ENCODE results near the gene MTMR4.
"Not testable (repeated sequence)": the region's sequence is repeated elsewhere in the genome, so short reads cannot be mapped to it uniquely, and the experiment has no call there.

Gene MTMR4

GRCh38 chr17:58514770-58515157 is 326 bp upstream of the MTMR4 start:
- Histone ChIP-seq H3K4me1 (ENCODE audit: control insufficient read depth in 5 of 5, insufficient read depth in 5 of 5, low read length in 5 of 5) (peaks cover 9 to 47% (median 38%) of the 10 kb centered on the region in 5 donors), H3K9ac (ENCODE audit: low read length in 5 of 5) (peak overlapping the region in 4 of 5 donors; percentile 44 to 60 (median 50)), H3K9me3 (ENCODE audit: control insufficient read depth in 5 of 5, low read length in 5 of 5) (no peaks in the 10 kb centered on the region), H3K27me3 (ENCODE audit: control insufficient read depth in 5 of 5, insufficient read depth in 4 of 5, low read length in 5 of 5) (no peaks in the 10 kb centered on the region), H3K4me3 (ENCODE audit: low read depth in 1 of 5, low read length in 5 of 5) (peak overlapping the region; percentile 51 to 68 (median 66)), H3K36me3 (ENCODE audit: control insufficient read depth in 5 of 5, insufficient read depth in 5 of 5, low read length in 5 of 5) (peaks cover 7 to 30% (median 29%) of the 10 kb centered on the region in 5 donors), H3K27ac (ENCODE audit: low read depth, low read length) (peak overlapping the region; percentile 76)

GRCh38 chr17:58513267-58513964 is 1.0 kb downstream of the MTMR4 start:
- Histone ChIP-seq H3K36me3 (ENCODE audit: control insufficient read depth in 5 of 5, insufficient read depth in 5 of 5, low read length in 5 of 5) (peaks cover 7 to 44% (median 41%) of the 10 kb centered on the region in 5 donors), H3K9me3 (ENCODE audit: control insufficient read depth in 5 of 5, low read length in 5 of 5) (no peaks in the 10 kb centered on the region), H3K4me1 (ENCODE audit: control insufficient read depth in 5 of 5, insufficient read depth in 5 of 5, low read length in 5 of 5) (peaks cover 7 to 38% (median 32%) of the 10 kb centered on the region in 5 donors), H3K27me3 (ENCODE audit: control insufficient read depth in 5 of 5, insufficient read depth in 4 of 5, low read length in 5 of 5) (no peaks in the 10 kb centered on the region), H3K4me3 (ENCODE audit: low read depth in 1 of 5, low read length in 5 of 5) (peak overlapping the region; percentile 63 to 70 (median 67)), H3K27ac (ENCODE audit: low read depth, low read length) (no peak overlapping the region), H3K9ac (ENCODE audit: low read length in 5 of 5) (peak overlapping the region; percentile 44 to 79 (median 56))

- Histone ChIP-seq H3K36me3 (ENCODE audit: control insufficient read depth in 5 of 5, insufficient read depth in 5 of 5, low read length in 5 of 5) (peaks cover 7 to 76% (median 71%) of the 10 kb centered on the region in 5 donors), H3K27me3 (ENCODE audit: control insufficient read depth in 5 of 5, insufficient read depth in 4 of 5, low read length in 5 of 5) (no peaks in the 10 kb centered on the region), H3K4me1 (ENCODE audit: control insufficient read depth in 5 of 5, insufficient read depth in 5 of 5, low read length in 5 of 5) (peaks cover 0 to 26% (median 17%) of the 10 kb centered on the region in 5 donors), H3K4me3 (ENCODE audit: low read depth in 1 of 5, low read length in 5 of 5) (no peak overlapping the region), H3K27ac (ENCODE audit: low read depth, low read length) (no peak overlapping the region), H3K9ac (ENCODE audit: low read length in 5 of 5) (no peak overlapping the region), H3K9me3 (ENCODE audit: control insufficient read depth in 5 of 5, low read length in 5 of 5) (no peaks in the 10 kb centered on the region)
Measured at GRCh38 chr17:58510075-58510474, 4.4 kb downstream of the MTMR4 start.

- Histone ChIP-seq H3K4me3 (ENCODE audit: low read depth in 1 of 5, low read length in 5 of 5) (no peak overlapping the region), H3K27me3 (ENCODE audit: control insufficient read depth in 5 of 5, insufficient read depth in 4 of 5, low read length in 5 of 5) (no peaks in the 10 kb centered on the region), H3K4me1 (ENCODE audit: control insufficient read depth in 5 of 5, insufficient read depth in 5 of 5, low read length in 5 of 5) (peaks cover 0 to 13% (median 5%) of the 10 kb centered on the region in 5 donors), H3K27ac (ENCODE audit: low read depth, low read length) (no peak overlapping the region), H3K9me3 (ENCODE audit: control insufficient read depth in 5 of 5, low read length in 5 of 5) (no peaks in the 10 kb centered on the region), H3K9ac (ENCODE audit: low read length in 5 of 5) (no peak overlapping the region), H3K36me3 (ENCODE audit: control insufficient read depth in 5 of 5, insufficient read depth in 5 of 5, low read length in 5 of 5) (peaks cover 7 to 91% (median 87%) of the 10 kb centered on the region in 5 donors)
Measured at GRCh38 chr17:58508341-58509067, 5.9 kb downstream of the MTMR4 start.

- no peaks in the 10 kb centered on the region for H3K9me3 ChIP-seq (ENCODE audit: control insufficient read depth in 5 of 5, low read length in 5 of 5)
- H3K27me3 ChIP-seq (ENCODE audit: control insufficient read depth in 5 of 5, insufficient read depth in 4 of 5, low read length in 5 of 5), result no peaks in the 10 kb centered on the region
- H3K4me1 ChIP-seq (ENCODE audit: control insufficient read depth in 5 of 5, insufficient read depth in 5 of 5, low read length in 5 of 5), result peaks cover 0 to 9% (median 0%) of the 10 kb centered on the region in 5 donors
- H3K9ac ChIP-seq (ENCODE audit: low read length in 5 of 5), result no peak overlapping the region
- peaks cover 15 to 97% (median 91%) of the 10 kb centered on the region in 5 donors for H3K36me3 ChIP-seq (ENCODE audit: control insufficient read depth in 5 of 5, insufficient read depth in 5 of 5, low read length in 5 of 5)
- H3K27ac ChIP-seq (ENCODE audit: low read depth, low read length), result no peak overlapping the region
- no peak overlapping the region for H3K4me3 ChIP-seq (ENCODE audit: low read depth in 1 of 5, low read length in 5 of 5)
Measured at GRCh38 chr17:58507123-58507634, 7.3 kb downstream of the MTMR4 start.

GRCh38 chr17:58506354-58507080 is 7.9 kb downstream of the MTMR4 start:
- Histone ChIP-seq H3K27ac (ENCODE audit: low read depth, low read length) (no peak overlapping the region), H3K9me3 (ENCODE audit: control insufficient read depth in 5 of 5, low read length in 5 of 5) (no peaks in the 10 kb centered on the region), H3K36me3 (ENCODE audit: control insufficient read depth in 5 of 5, insufficient read depth in 5 of 5, low read length in 5 of 5) (peaks cover 15 to 96% (median 91%) of the 10 kb centered on the region in 5 donors), H3K4me1 (ENCODE audit: control insufficient read depth in 5 of 5, insufficient read depth in 5 of 5, low read length in 5 of 5) (peaks cover 0 to 9% (median 0%) of the 10 kb centered on the region in 5 donors), H3K27me3 (ENCODE audit: control insufficient read depth in 5 of 5, insufficient read depth in 4 of 5, low read length in 5 of 5) (no peaks in the 10 kb centered on the region), H3K4me3 (ENCODE audit: low read depth in 1 of 5, low read length in 5 of 5) (no peak overlapping the region), H3K9ac (ENCODE audit: low read length in 5 of 5) (no peak overlapping the region)

- no peaks in the 10 kb centered on the region for H3K27me3 ChIP-seq (ENCODE audit: control insufficient read depth in 5 of 5, insufficient read depth in 4 of 5, low read length in 5 of 5)
- H3K27ac ChIP-seq (ENCODE audit: low read depth, low read length), result no peak overlapping the region
- peaks cover 9 to 96% (median 87%) of the 10 kb centered on the region in 5 donors for H3K36me3 ChIP-seq (ENCODE audit: control insufficient read depth in 5 of 5, insufficient read depth in 5 of 5, low read length in 5 of 5)
Measured at GRCh38 chr17:58504826-58505351, 9.5 kb downstream of the MTMR4 start.

GRCh38 chr17:58503866-58504265 is 10.6 kb downstream of the MTMR4 start:
- H3K36me3 ChIP-seq (ENCODE audit: control insufficient read depth in 5 of 5, insufficient read depth in 5 of 5, low read length in 5 of 5), result peaks cover 8 to 88% (median 81%) of the 10 kb centered on the region in 5 donors

More at GRCh38 chr17:58504826-58505351, 9.5 kb downstream of the MTMR4 start:
- Histone ChIP-seq H3K4me3 (ENCODE audit: low read depth in 1 of 5, low read length in 5 of 5) (no peak overlapping the region), H3K9me3 (ENCODE audit: control insufficient read depth in 5 of 5, low read length in 5 of 5) (no peaks in the 10 kb centered on the region), H3K9ac (ENCODE audit: low read length in 5 of 5) (no peak overlapping the region), H3K4me1 (ENCODE audit: control insufficient read depth in 5 of 5, insufficient read depth in 5 of 5, low read length in 5 of 5) (peaks cover 0 to 9% (median 0%) of the 10 kb centered on the region in 5 donors)

GRCh38 chr17:58503134-58503533 is 11.3 kb downstream of the MTMR4 start:
- H3K27me3 ChIP-seq (ENCODE audit: control insufficient read depth in 5 of 5, insufficient read depth in 4 of 5, low read length in 5 of 5); H3K9ac ChIP-seq (ENCODE audit: low read length in 5 of 5); H3K4me1 ChIP-seq (ENCODE audit: control insufficient read depth in 5 of 5, insufficient read depth in 5 of 5, low read length in 5 of 5); H3K4me3 ChIP-seq (ENCODE audit: low read depth in 1 of 5, low read length in 5 of 5); H3K27ac ChIP-seq (ENCODE audit: low read depth, low read length); H3K9me3 ChIP-seq (ENCODE audit: control insufficient read depth in 5 of 5, low read length in 5 of 5): not testable (repeated sequence)
- peaks cover 13 to 84% (median 79%) of the 10 kb centered on the region in 5 donors for H3K36me3 ChIP-seq (ENCODE audit: control insufficient read depth in 5 of 5, insufficient read depth in 5 of 5, low read length in 5 of 5)

More at GRCh38 chr17:58503866-58504265, 10.6 kb downstream of the MTMR4 start:
- Histone ChIP-seq H3K27me3 (ENCODE audit: control insufficient read depth in 5 of 5, insufficient read depth in 4 of 5, low read length in 5 of 5) (no peaks in the 10 kb centered on the region), H3K9me3 (ENCODE audit: control insufficient read depth in 5 of 5, low read length in 5 of 5) (no peaks in the 10 kb centered on the region), H3K9ac (ENCODE audit: low read length in 5 of 5) (no peak overlapping the region), H3K4me3 (ENCODE audit: low read depth in 1 of 5, low read length in 5 of 5) (no peak overlapping the region), H3K27ac (ENCODE audit: low read depth, low read length) (no peak overlapping the region), H3K4me1 (ENCODE audit: control insufficient read depth in 5 of 5, insufficient read depth in 5 of 5, low read length in 5 of 5) (peaks cover 0 to 9% (median 0%) of the 10 kb centered on the region in 5 donors)
